Measurements from ENCODE around the gene TREM1. TPM values are rescaled to one million over a fixed set of nuclear protein-coding genes. Genes with fewer than 3 reads are reported as not detected.

The TREM1 gene
- total RNA-seq = 1 to 10 TPM in 3 of 9 donors, under 1 TPM in 3, not detected in 3; 0.44 to 3.8 (median 1.0) TPM
- polyA plus RNA-seq = 1 to 10 TPM in 1 of 3 donors, under 1 TPM in 2; 0.37 to 2.0 (median 0.66) TPM
- long read RNA-seq, donor 1 = 0 reads
- long read RNA-seq, donor 2 = 0 reads
- long read RNA-seq, donor 3 = 0 reads
- long read RNA-seq, donor 4 = 0 reads
- long read RNA-seq, donor 5 = 0 reads
- long read RNA-seq, donor 6, partial matches to known transcripts = 0 of 1 reads
- long read RNA-seq, donor 6, other reads (novel, unspliced or antisense) = 1 of 1 reads
- long read RNA-seq, donor 7, partial matches to known transcripts = 0 of 1 reads
- long read RNA-seq, donor 7, other reads (novel, unspliced or antisense) = 0 of 1 reads
- long read RNA-seq, donor 8, partial matches to known transcripts = 0 of 1 reads
- long read RNA-seq, donor 8, other reads (novel, unspliced or antisense) = 0 of 1 reads
- long read RNA-seq, donor 9 = 0 reads
- long read RNA-seq, donor 10 = 0 reads

- TF ChIP-seq CTCF (IDR thresholded peaks at IDR 0.05) (no peak), POLR2A (IDR thresholded peaks at IDR 0.05) (no peak)
- DNase-seq = peak; percentile 34 to 75 (median 61)
- 61 to 71% (median 68%) methylated on average over 5 to 8 of the region's 8 CpGs for WGBS, 4 donors
- intact Hi-C loops (cut with DNase I) = no loop called here
- H3K9me3 ChIP-seq (replicated peaks in 1 of 3) = no peaks in the 10 kb centered on the region
- H3K27me3 ChIP-seq = no peaks in the 10 kb centered on the region
- H3K27ac ChIP-seq = peak within 1 kb of the TSS in 2 of 5 donors; percentile 37 to 45
- no peak within 1 kb of the TSS for H3K4me3 ChIP-seq
- no peaks in the 10 kb centered on the region for H3K36me3 ChIP-seq (replicated peaks in 1 of 2)
- H3K4me1 ChIP-seq (replicated peaks in 1 of 2) = peaks cover 0 to 8% of the 10 kb centered on the region in 2 donors
These were observed at the start of gene TREM1 for GRCh38 chr6:41286544-41287346. TREM1 (minus strand) TSS chr6:41286682; CDS start chr6:41286655, 27 bp downstream.

GRCh38 chr6:41335943-41336342 is 49.5 kb upstream of the TREM1 start:
- intact Hi-C loops (cut with DNase I) = no loop called here
- no peak overlapping the region for H3K4me3 ChIP-seq
- no peak overlapping the region for H3K27ac ChIP-seq
- H3K4me1 ChIP-seq (replicated peaks in 1 of 2) = no peaks in the 10 kb centered on the region
- H3K9me3 ChIP-seq (replicated peaks in 1 of 3) = no peaks in the 10 kb centered on the region
- TF ChIP-seq POLR2A (IDR thresholded peaks at IDR 0.05) (no peak), CTCF (IDR thresholded peaks at IDR 0.05) (no peak)
- H3K27me3 ChIP-seq = no peaks in the 10 kb centered on the region
- whole genome bisulfite sequencing, 4 donors = 85 to 95% (median 88%) methylated on average over 3 to 11 of the region's 11 CpGs
- no peak for DNase-seq
- H3K36me3 ChIP-seq (replicated peaks in 1 of 2) = no peaks in the 10 kb centered on the region

- H3K4me1 ChIP-seq (replicated peaks in 1 of 2) = no peaks in the 10 kb centered on the region
- no peaks in the 10 kb centered on the region for H3K9me3 ChIP-seq (replicated peaks in 1 of 3)
- H3K27me3 ChIP-seq = no peaks in the 10 kb centered on the region
These were observed 48.8 kb upstream of the TREM1 start, which contains the start of gene NCR2 for GRCh38 chr6:41335296-41335695. NCR2 (plus strand) TSS chr6:41335608; CDS start chr6:41335877, 269 bp downstream.

More at GRCh38 chr6:41335296-41335695, 48.8 kb upstream of the TREM1 start, which contains the start of gene NCR2:
- WGBS, 4 donors = 71 to 94% (median 84%) methylated on average over 3 to 5 of the region's 5 CpGs
- H3K36me3 ChIP-seq (replicated peaks in 1 of 2) = no peaks in the 10 kb centered on the region
- intact Hi-C loops (cut with DNase I) = no loop called here
- H3K27ac ChIP-seq = no peak within 1 kb of the TSS
- DNase-seq = no peak
- H3K4me3 ChIP-seq = no peak within 1 kb of the TSS
- TF ChIP-seq CTCF (IDR thresholded peaks at IDR 0.05) (no peak), POLR2A (IDR thresholded peaks at IDR 0.05) (no peak)
